Nephron (organoid): ENCODE measurements around the gene ADI1.
"Not testable (repeated sequence)": the region's sequence is repeated elsewhere in the genome, so short reads cannot be mapped to it uniquely, and the experiment has no call there.

ENCODE experiments used
- H3K27ac Mint-ChIP-seq, 3 experiments: 2 replicates each; pipeline ENCODE4 v1.8.0; 2020; ENCODE audit warnings: mixed read lengths in 3 of 3, mild to moderate bottlenecking in 2 of 3, moderate library complexity in 1 of 3
- H3K27me3 Mint-ChIP-seq: 2 replicates; pipeline ENCODE4 v1.8.0; 2021; ENCODE audit warnings: low read depth, mild to moderate bottlenecking, moderate library complexity, mixed read lengths
- H3K36me3 Mint-ChIP-seq: 2 replicates; pipeline ENCODE4 v1.8.0; 2020; ENCODE audit warnings: low read depth, mixed read lengths
- H3K4me1 Mint-ChIP-seq: 2 replicates; pipeline ENCODE4 v1.8.0; 2020; ENCODE audit warnings: mixed read lengths
- H3K4me3 Mint-ChIP-seq, 3 experiments: 2 replicates each; pipeline ENCODE4 v1.8.0; 2020; ENCODE audit warnings: mild to moderate bottlenecking in 3 of 3, mixed read lengths in 3 of 3, moderate library complexity in 2 of 3
- H3K9me3 Mint-ChIP-seq: 2 replicates; pipeline ENCODE4 v1.8.0; 2020; ENCODE audit warnings: mixed read lengths
- CTCF ChIP-seq, 3 experiments: fragments of 200-600 bp; sonication (generic); IDR thresholded peaks; one replicate each; pipeline ENCODE4 v1.5.0; 2021; ENCODE audit warnings: antibody characterized with exemption in 3 of 3; ENCODE audit not compliant: unreplicated experiment in 3 of 3

The ADI1 gene

GRCh38 chr2:3494984-3495666 lies 24.2 kb downstream of the ADI1 start:
- TF ChIP-seq CTCF (IDR thresholded peaks at IDR 0.05; ENCODE audit: unreplicated experiment in 3 of 3), result no peak
- H3K27ac Mint-ChIP-seq, result no peak overlapping the region
- no peaks in the 10 kb centered on the region for H3K9me3 Mint-ChIP-seq
- H3K36me3 Mint-ChIP-seq, result peaks cover 35% of the 10 kb centered on the region
- H3K27me3 Mint-ChIP-seq, result peaks cover 6% of the 10 kb centered on the region
- no peak overlapping the region for H3K4me3 Mint-ChIP-seq
- peaks cover 45% of the 10 kb centered on the region for H3K4me1 Mint-ChIP-seq

- peak overlapping the region; percentile 6 to 43 (median 26) for H3K4me3 Mint-ChIP-seq
- no peak for TF ChIP-seq CTCF (IDR thresholded peaks at IDR 0.05; ENCODE audit: unreplicated experiment in 3 of 3)
- H3K36me3 Mint-ChIP-seq, result peaks cover 23% of the 10 kb centered on the region
- peaks cover 6% of the 10 kb centered on the region for H3K27me3 Mint-ChIP-seq
- H3K27ac Mint-ChIP-seq, result peak overlapping the region; percentile 25 to 63 (median 38)
- no peaks in the 10 kb centered on the region for H3K9me3 Mint-ChIP-seq
- H3K4me1 Mint-ChIP-seq, result peaks cover 60% of the 10 kb centered on the region
Measured at GRCh38 chr2:3493615-3494007, 25.7 kb downstream of the ADI1 start.

GRCh38 chr2:3492951-3493614 lies 26.2 kb downstream of the ADI1 start:
- Mint-ChIP-seq H3K4me1 (peaks cover 61% of the 10 kb centered on the region), H3K4me3 (no peak overlapping the region), H3K27me3 (peaks cover 6% of the 10 kb centered on the region), H3K9me3 (no peaks in the 10 kb centered on the region), H3K27ac (peak overlapping the region; percentile 25 to 63 (median 38)), H3K36me3 (peaks cover 20% of the 10 kb centered on the region)
- no peak for TF ChIP-seq CTCF (IDR thresholded peaks at IDR 0.05; ENCODE audit: unreplicated experiment in 3 of 3)

GRCh38 chr2:3492475-3492787 lies 26.9 kb downstream of the ADI1 start:
- H3K27ac Mint-ChIP-seq, H3K27me3 Mint-ChIP-seq, H3K4me3 Mint-ChIP-seq, H3K9me3 Mint-ChIP-seq: not testable (repeated sequence)
- Mint-ChIP-seq H3K4me1 (peaks cover 61% of the 10 kb centered on the region), H3K36me3 (peaks cover 22% of the 10 kb centered on the region)

- H3K36me3 Mint-ChIP-seq, result peaks cover 17% of the 10 kb centered on the region
- peaks cover 6% of the 10 kb centered on the region for H3K27me3 Mint-ChIP-seq
- H3K4me1 Mint-ChIP-seq, result peaks cover 59% of the 10 kb centered on the region
- H3K27ac Mint-ChIP-seq, result peak overlapping the region in 2 of 3 experiments; percentile 26 to 55
- no peak for TF ChIP-seq CTCF (IDR thresholded peaks at IDR 0.05; ENCODE audit: unreplicated experiment in 3 of 3)
- H3K4me3 Mint-ChIP-seq, result no peak overlapping the region
- H3K9me3 Mint-ChIP-seq, result no peaks in the 10 kb centered on the region
Measured at GRCh38 chr2:3491716-3492474, 27.4 kb downstream of the ADI1 start.

GRCh38 chr2:3491306-3491705 lies 28.0 kb downstream of the ADI1 start:
- H3K27ac Mint-ChIP-seq, result peak overlapping the region in 2 of 3 experiments; percentile 26 to 55
- H3K4me3 Mint-ChIP-seq, result no peak overlapping the region
- H3K36me3 Mint-ChIP-seq, result peaks cover 16% of the 10 kb centered on the region
- H3K27me3 Mint-ChIP-seq, result peaks cover 6% of the 10 kb centered on the region
- H3K4me1 Mint-ChIP-seq, result peaks cover 56% of the 10 kb centered on the region
- H3K9me3 Mint-ChIP-seq, result no peaks in the 10 kb centered on the region
- no peak for TF ChIP-seq CTCF (IDR thresholded peaks at IDR 0.05; ENCODE audit: unreplicated experiment in 3 of 3)
